HepG2 (cell line): ENCODE results near the gene CCND1. TPM values are rescaled to one million over a fixed set of nuclear protein-coding genes. Genes with fewer than 3 reads are reported as not detected.

Experiments
- ATAC-seq: fragments of 200-7000 bp; cut with Tn5 transposase; 3 replicates; pipeline ENCODE4 v1.9.1; 2020; ENCODE audit warnings: mild to moderate bottlenecking, moderate library complexity
- BruUV-seq: library from RNA; stranded (reverse); fragments of 400-500 nt; replicated peaks from 2 replicates; lab custom pipeline; 2021; lab: Mats Ljungman, UMichigan
- CTCF ChIA-PET: fragments of 300-600 bp; formaldehyde crosslinking; extraction: SDS; loops from one replicate; lab custom pipeline; 2021; ENCODE audit warnings: low total read pairs, inconsistent platforms, low intra/inter-chr PET ratio; lab: Yijun Ruan, JAX
- POLR2A ChIA-PET: fragments of 350-600 bp; sonication (Branson Sonifier 250); formaldehyde crosslinking; loops from one replicate; lab custom pipeline; 2020; ENCODE audit warnings: antibody characterized with exemption, inconsistent platforms; lab: Yijun Ruan, JAX
- DNase-seq: peaks from one replicate; pipeline ENCODE4 v3.0.0-alpha.2; 2015; ENCODE audit warnings: low spot score
- FAIRE-seq: peaks from 3 replicates; lab custom pipeline; 2011; peaks lifted over from hg19 to GRCh38; lab: Jason Lieb, UNC
- H2AFZ ChIP-seq: one replicate; pipeline ENCODE4 v1.6.1; 2011; ENCODE audit warnings: low read length, inconsistent platforms
- H3K27ac ChIP-seq: fragments of 300-600 bp; 3 replicates; pipeline ENCODE4 v1.8.0; 2011; ENCODE audit warnings: mixed run types, mild to moderate bottlenecking, mixed read lengths, low read length, inconsistent platforms; ENCODE audit not compliant: insufficient read depth; ENCODE audit errors: extremely low read length
- H3K27me3 ChIP-seq, 2 experiments: fragments of 200-600 bp in 1 of 2; 2 replicates in 1 of 2; 3 replicates in 1 of 2; pipeline versions ENCODE4 v1.6.0 to v1.8.0; 2011; ENCODE audit warnings: low read length in 2 of 2, mild to moderate bottlenecking in 2 of 2, moderate library complexity in 2 of 2, inconsistent platforms in 1 of 2; ENCODE audit not compliant: insufficient read depth in 2 of 2, control insufficient read depth in 1 of 2
- H3K36me3 ChIP-seq, 2 experiments: fragments of 200-600 bp in 1 of 2; replicated peaks in 1 of 2; 2 replicates in 1 of 2; 3 replicates in 1 of 2; pipeline versions ENCODE4 v1.5.1 to v1.8.0; 2011; ENCODE audit warnings: low read length in 2 of 2, inconsistent platforms in 1 of 2; ENCODE audit not compliant: insufficient read depth in 2 of 2, control insufficient read depth in 1 of 2
- H3K4me1 ChIP-seq: 2 replicates; pipeline ENCODE4 v1.5.1; 2012; ENCODE audit warnings: low read length, inconsistent platforms; ENCODE audit not compliant: insufficient read depth
- H3K4me2 ChIP-seq: 2 replicates; pipeline ENCODE4 v1.6.0; 2011; ENCODE audit warnings: low read depth, low read length, inconsistent platforms
- H3K4me3 ChIP-seq, 3 experiments: fragments of 200-600 bp in 1 of 3; sonication (generic), shearing (Covaris generic) in 1 of 3; replicated peaks in 1 of 3; 2 replicates each; pipeline ENCODE4 v1.5.1; 2011 to 2016; ENCODE audit warnings: low read length in 3 of 3, inconsistent platforms in 2 of 3, low read depth in 2 of 3, mild to moderate bottlenecking in 2 of 3, control low read depth in 1 of 3, mixed read lengths in 1 of 3; ENCODE audit not compliant: insufficient read depth in 1 of 3
- H3K79me2 ChIP-seq: one replicate; pipeline ENCODE4 v1.6.1; 2011; ENCODE audit warnings: low read length, inconsistent platforms; ENCODE audit not compliant: insufficient read depth
- H3K9ac ChIP-seq: 2 replicates; pipeline ENCODE4 v1.6.0; 2011; ENCODE audit warnings: mild to moderate bottlenecking, low read depth, low read length, inconsistent platforms; ENCODE audit not compliant: insufficient read depth
- H3K9me3 ChIP-seq: 2 replicates; pipeline ENCODE4 v1.5.1; 2012; ENCODE audit warnings: mild to moderate bottlenecking, low read length
- H4K20me1 ChIP-seq: 2 replicates; pipeline ENCODE4 v1.6.0; 2011; ENCODE audit warnings: inconsistent platforms, mild to moderate bottlenecking, low read length, moderate library complexity; ENCODE audit not compliant: insufficient read depth
- CREM ChIP-seq, 2 experiments: sonication (generic) in 1 of 2; formaldehyde crosslinking in 1 of 2; IDR thresholded peaks; 2 replicates each; pipeline versions ENCODE4 v1.4.0 to v1.6.1; 2016 to 2020; ENCODE audit warnings: antibody characterized with exemption in 1 of 2, mild to moderate bottlenecking in 1 of 2, missing genetic modification reagents in 1 of 2
- GABPA ChIP-seq, 2 experiments: IDR thresholded peaks; 2 replicates each; pipeline ENCODE4 v1.6.1; 2011 to 2016; ENCODE audit warnings: low read depth in 2 of 2, low read length in 1 of 2, missing biosample characterization in 1 of 2, missing genetic modification characterization in 1 of 2
- GMEB2 ChIP-seq: IDR thresholded peaks from 2 replicates; pipeline ENCODE4 v1.6.1; 2016; ENCODE audit warnings: missing biosample characterization, missing genetic modification reagents, low read depth
- HHEX ChIP-seq: IDR thresholded peaks from 2 replicates; pipeline ENCODE4 v1.6.1; 2016; ENCODE audit warnings: control low read depth
- MIER2 ChIP-seq: IDR thresholded peaks from 2 replicates; pipeline ENCODE4 v1.6.1; 2016; ENCODE audit warnings: missing biosample characterization, missing genetic modification reagents
- RFXAP ChIP-seq: sonication (generic); formaldehyde crosslinking; IDR thresholded peaks from 2 replicates; pipeline ENCODE4 v1.4.0; 2020; ENCODE audit warnings: missing genetic modification reagents, borderline replicate concordance
- SNAPC5 ChIP-seq: sonication (generic); formaldehyde crosslinking; IDR thresholded peaks from 2 replicates; pipeline ENCODE4 v1.8.1; 2023; ENCODE audit warnings: mild to moderate bottlenecking, missing genetic modification reagents, borderline replicate concordance
- ZNF10 ChIP-seq: sonication (generic); formaldehyde crosslinking; IDR thresholded peaks from 2 replicates; pipeline ENCODE4 v1.4.0; 2020; ENCODE audit warnings: mild to moderate bottlenecking, low read depth, missing genetic modification reagents, borderline replicate concordance
- ZNF446 ChIP-seq: sonication (generic); formaldehyde crosslinking; IDR thresholded peaks from 2 replicates; pipeline ENCODE4 v1.5.0; 2020; ENCODE audit warnings: mild to moderate bottlenecking, missing genetic modification reagents
- ZNF691 ChIP-seq: sonication (generic); formaldehyde crosslinking; IDR thresholded peaks from 2 replicates; pipeline ENCODE4 v1.4.0; 2020; ENCODE audit warnings: missing genetic modification reagents, low read depth, mild to moderate bottlenecking, borderline replicate concordance
- ZNF7 ChIP-seq: IDR thresholded peaks from 2 replicates; pipeline ENCODE4 v1.6.1; 2016; ENCODE audit warnings: missing biosample characterization, missing genetic modification reagents
- WGBS: methylation state at CpG from one replicate; pipeline ENCODE4 v1.1.6; 2017; ENCODE audit warnings: low lambda C conversion rate; 5-methylcytosine and 5-hydroxymethylcytosine counted together
- in situ Hi-C: cut with HindIII; loops from 2 replicates; pipeline ENCODE4 v1.10.0; 2017; ENCODE audit warnings: low pct_unique_long_range_greater_than_20kb; ENCODE audit not compliant: extremely low pct_ligation_motif_present
- intact Hi-C: fragments of 100-400 bp; cut with micrococcal nuclease; formaldehyde crosslinking; loops from one replicate; pipeline ENCODE4 v1.10.0; 2022; ENCODE audit not compliant: unreplicated experiment
- polyA plus RNA-seq, 8 experiments: library from polyadenylated mRNA; depleted of rRNA in 3 of 8; stranded (reverse) in 7 of 8; unstranded in 1 of 8; fragments of >200 nt; fragmentation: Illumina TruSeq in 4 of 8; extraction: Trizol in 4 of 8; gene quantifications; 2 replicates each; pipeline versions ENCODE4 v1.2.1 to v1.2.3, GENCODE V29; 2011 to 2016; ENCODE audit warnings: low read depth in 4 of 8, missing spikeins in 1 of 8, mixed read lengths in 1 of 8; ENCODE audit not compliant: insufficient read depth in 1 of 8
- total RNA-seq, 5 experiments: library from RNA; depleted of rRNA; stranded (reverse); fragments of >200 nt; fragmentation: Illumina TruSeq; extraction: Trizol; gene quantifications; 2 replicates each; pipeline ENCODE4 v1.2.3, GENCODE V29; 2016; ENCODE audit warnings: low read depth in 1 of 5

Gene CCND1
- total and polyA plus RNA-seq, 2 of the 13 experiments (the other 11 are each of a cell fraction or from before 2014, with no cell fraction given), result 107 to 136 TPM

GRCh38 chr11:69697861-69698260 lies 56.9 kb downstream of the CCND1 start (continued):
- no peak for TF ChIP-seq SNAPC5 (CRISPR knock-in tag)

- TF ChIP-seq ZNF7 (CRISPR knock-in tag) (no peak), HHEX (CRISPR knock-in tag) (no peak), GABPA (IDR thresholded peaks at IDR 0.05; ENCODE audit: low read depth, low read length) (no peak), GABPA (CRISPR knock-in tag; IDR thresholded peaks at IDR 0.05; ENCODE audit: low read depth) (no peak), ZNF691 (CRISPR knock-in tag) (no peak), CREM (IDR thresholded peaks at IDR 0.05) (no peak), CREM (CRISPR knock-in tag; IDR thresholded peaks at IDR 0.05) (no peak), ZNF446 (CRISPR knock-in tag) (no peak), MIER2 (no peak), ZNF10 (CRISPR knock-in tag) (no peak), RFXAP (no peak), GMEB2 (no peak)
- TF ChIP-seq, all 625 proteins: peak for 0
- FAIRE-seq, result no peak
- in situ Hi-C loops, result no loop called here
Observed at GRCh38 chr11:69698362-69698761, 57.4 kb downstream of the CCND1 start.

More at GRCh38 chr11:69698362-69698761, 57.4 kb downstream of the CCND1 start:
- Histone ChIP-seq H3K4me1 (peaks cover 75% of the 10 kb centered on the region), H3K79me2 (no peaks in the 10 kb centered on the region), H3K4me2 (no peak overlapping the region), H3K4me3 (no peak overlapping the region), H4K20me1 (no peaks in the 10 kb centered on the region), H3K36me3 (no peaks in the 10 kb centered on the region), H2AFZ (no peak overlapping the region), H3K9ac (no peak overlapping the region), H3K9me3 (no peaks in the 10 kb centered on the region), H3K27me3 (peaks cover 2 to 34% of the 10 kb centered on the region in 2 experiments; a peak in 3 of 5 replicates), H3K27ac (no peak overlapping the region)
- BruUV-seq, result no TSS peak
- intact Hi-C loops, result no loop called here
- no peak for ATAC-seq
- WGBS, result 55% methylated on average over 2 of the region's 2 CpGs
- no peak for DNase-seq
- ChIA-PET CTCF (no interaction called here), POLR2A (interaction anchor here (2.0 kb wide), 1 partner anchor 11 kb away, joined by 7 read pairs; no protein-coding TSS in a partner anchor)
